Measurements from ENCODE around the gene GRIK4.

DNA sequence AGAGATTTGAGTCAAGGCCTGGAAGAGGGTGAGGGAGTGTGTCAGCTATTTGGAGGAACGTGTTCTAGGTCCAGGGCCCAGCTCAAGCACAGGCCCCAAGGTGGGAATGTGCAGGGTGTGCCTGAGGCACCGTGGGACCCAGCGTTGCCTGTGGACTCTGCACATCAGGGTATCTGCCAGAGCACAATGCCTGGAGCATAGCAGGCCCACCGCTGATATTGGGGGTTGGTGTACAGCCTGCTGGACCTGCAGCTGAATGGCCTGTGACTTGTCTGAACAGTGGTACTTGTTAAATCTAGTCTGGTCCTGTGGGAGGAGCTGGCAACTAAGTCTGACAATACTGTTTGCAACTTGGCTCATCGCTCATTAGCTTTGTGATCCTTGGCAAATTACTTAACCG, 131.7 kb downstream of the GRIK4 start:
- TF ChIP-seq, protein P1, sequence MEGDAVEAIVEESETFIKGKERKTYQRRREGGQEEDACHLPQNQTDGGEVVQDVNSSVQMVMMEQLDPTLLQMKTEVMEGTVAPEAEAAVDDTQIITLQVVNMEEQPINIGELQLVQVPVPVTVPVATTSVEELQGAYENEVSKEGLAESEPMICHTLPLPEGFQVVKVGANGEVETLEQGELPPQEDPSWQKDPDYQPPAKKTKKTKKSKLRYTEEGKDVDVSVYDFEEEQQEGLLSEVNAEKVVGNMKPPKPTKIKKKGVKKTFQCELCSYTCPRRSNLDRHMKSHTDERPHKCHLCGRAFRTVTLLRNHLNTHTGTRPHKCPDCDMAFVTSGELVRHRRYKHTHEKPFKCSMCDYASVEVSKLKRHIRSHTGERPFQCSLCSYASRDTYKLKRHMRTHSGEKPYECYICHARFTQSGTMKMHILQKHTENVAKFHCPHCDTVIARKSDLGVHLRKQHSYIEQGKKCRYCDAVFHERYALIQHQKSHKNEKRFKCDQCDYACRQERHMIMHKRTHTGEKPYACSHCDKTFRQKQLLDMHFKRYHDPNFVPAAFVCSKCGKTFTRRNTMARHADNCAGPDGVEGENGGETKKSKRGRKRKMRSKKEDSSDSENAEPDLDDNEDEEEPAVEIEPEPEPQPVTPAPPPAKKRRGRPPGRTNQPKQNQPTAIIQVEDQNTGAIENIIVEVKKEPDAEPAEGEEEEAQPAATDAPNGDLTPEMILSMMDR (IDR thresholded peaks at IDR 0.05; ENCODE audit: low read length): no peak
- TF ChIP-seq EZH2 (IDR thresholded peaks at IDR 0.05; ENCODE audit: borderline replicate concordance, low read length): no peak

Measured in OCI-LY1 (cell line).